ENCODE measurements around the gene CDHR5.

CDHR5 gene

DNA sequence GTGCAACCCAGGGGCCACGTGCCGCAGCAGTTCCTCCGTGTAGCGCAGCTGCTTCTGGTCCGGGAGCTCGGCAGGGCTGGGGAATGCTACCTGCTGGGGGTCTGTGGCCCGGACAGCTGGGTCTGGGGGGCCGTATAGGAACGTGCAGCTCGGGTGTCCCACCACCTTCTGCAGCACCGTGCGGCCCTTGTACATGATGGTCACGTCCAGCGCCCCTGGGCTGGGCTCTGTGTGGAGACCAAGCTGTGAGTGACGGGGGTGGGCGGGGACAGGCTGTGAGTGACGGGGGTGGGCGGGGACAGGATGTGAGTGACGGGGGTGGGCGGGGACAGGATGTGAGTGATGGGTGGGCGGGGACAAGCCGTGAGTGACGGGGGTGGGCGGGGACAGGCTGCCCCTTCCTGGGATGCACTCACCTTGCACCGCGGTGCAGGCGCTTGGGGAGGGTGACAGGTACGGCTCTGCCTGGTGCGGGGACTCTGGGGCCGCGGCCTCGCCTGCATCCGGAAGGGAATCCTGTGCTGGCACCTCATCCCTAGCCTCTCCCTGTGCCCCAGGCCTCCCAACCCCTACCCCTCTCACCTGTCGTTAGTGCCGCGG is 11.3 kb downstream of the CDHR5 start:
- Histone ChIP-seq H3K4me1 (ENCODE audit: insufficient read depth, low read length) (no peaks in the 10 kb centered on the region; the same call in 1 of the 2 replicates), H3K36me3 (ENCODE audit: insufficient read depth, low read length) (peaks cover 7% of the 10 kb centered on the region; the same call in 1 of the 2 replicates)

DNA sequence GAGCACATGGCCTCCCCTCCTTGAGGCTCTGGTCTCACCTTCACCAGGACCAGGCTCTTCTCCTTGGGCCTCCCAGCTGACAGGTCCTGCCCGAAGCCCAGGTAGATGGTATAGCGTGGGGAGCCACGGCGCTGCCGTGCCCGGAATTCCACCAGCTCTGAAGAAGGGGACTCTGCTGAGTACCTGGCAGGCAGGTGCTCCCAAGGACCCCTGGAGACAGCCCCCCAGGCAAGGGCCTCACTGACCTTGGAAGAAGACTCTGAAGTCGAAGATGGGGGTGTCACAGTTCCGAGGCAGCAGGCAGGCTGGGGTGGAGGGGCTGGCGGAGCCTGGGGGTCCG is 11.8 kb downstream of the CDHR5 start:
- H3K36me3 ChIP-seq (ENCODE audit: insufficient read depth, low read length), result peaks cover 7% of the 10 kb centered on the region; the same call in 1 of the 2 replicates
- H3K9ac ChIP-seq (ENCODE audit: low read depth, low read length), result no peak overlapping the region
- H3K4me1 ChIP-seq (ENCODE audit: insufficient read depth, low read length), result no peaks in the 10 kb centered on the region; the same call in 1 of the 2 replicates
- H3K9me3 ChIP-seq (ENCODE audit: control insufficient read depth, insufficient read depth, low read length), result no peaks in the 10 kb centered on the region

More for the DNA sequence above, 11.3 kb downstream of the CDHR5 start:
- H3K9me3 ChIP-seq (ENCODE audit: control insufficient read depth, insufficient read depth, low read length), result no peaks in the 10 kb centered on the region
- no peak overlapping the region for H3K9ac ChIP-seq (ENCODE audit: low read depth, low read length)

DNA sequence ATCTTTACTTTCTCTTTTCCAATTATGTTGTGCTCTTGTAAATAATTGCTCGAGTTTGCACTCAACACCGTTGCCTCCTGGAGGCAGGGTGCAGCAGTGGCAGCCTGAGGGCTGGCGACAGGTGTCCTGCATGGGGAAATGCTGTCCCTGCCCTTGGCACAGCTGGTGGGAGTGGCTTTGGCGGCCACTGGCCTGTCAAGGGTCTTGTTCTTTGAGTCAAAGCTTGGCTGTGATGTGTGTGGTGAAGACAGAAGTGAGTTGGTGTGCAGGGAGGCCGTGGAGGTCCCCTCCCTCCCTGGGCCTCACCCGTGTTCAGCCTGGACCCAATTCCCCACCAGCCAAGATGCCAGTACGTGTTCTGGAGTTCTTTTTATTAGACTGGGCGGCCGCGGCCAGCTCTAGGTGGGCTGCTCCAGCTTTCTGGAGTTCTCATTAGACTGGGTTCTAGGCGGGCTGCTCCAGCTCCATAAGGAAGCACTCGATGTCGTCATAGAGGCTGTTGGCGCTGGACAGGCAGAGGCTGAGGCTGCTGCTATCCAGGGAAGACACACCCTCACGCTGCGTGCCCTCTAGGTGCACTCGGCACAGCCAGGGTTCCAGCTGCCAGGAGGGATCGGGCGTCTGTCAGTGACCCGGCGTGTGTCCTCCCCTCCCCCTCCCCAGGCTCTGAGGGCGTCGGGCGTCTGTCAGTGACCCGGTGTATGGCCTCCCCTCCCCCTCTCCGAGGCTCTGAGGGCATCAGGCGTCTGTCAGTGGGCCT is 12.4 kb downstream of the CDHR5 start:
- Histone ChIP-seq H3K36me3 (ENCODE audit: insufficient read depth, low read length) (peaks cover 7% of the 10 kb centered on the region; the same call in 1 of the 2 replicates), H3K9ac (ENCODE audit: low read depth, low read length) (no peak overlapping the region), H3K4me1 (ENCODE audit: insufficient read depth, low read length) (no peaks in the 10 kb centered on the region; the same call in 1 of the 2 replicates), H3K9me3 (ENCODE audit: control insufficient read depth, insufficient read depth, low read length) (no peaks in the 10 kb centered on the region)

DNA sequence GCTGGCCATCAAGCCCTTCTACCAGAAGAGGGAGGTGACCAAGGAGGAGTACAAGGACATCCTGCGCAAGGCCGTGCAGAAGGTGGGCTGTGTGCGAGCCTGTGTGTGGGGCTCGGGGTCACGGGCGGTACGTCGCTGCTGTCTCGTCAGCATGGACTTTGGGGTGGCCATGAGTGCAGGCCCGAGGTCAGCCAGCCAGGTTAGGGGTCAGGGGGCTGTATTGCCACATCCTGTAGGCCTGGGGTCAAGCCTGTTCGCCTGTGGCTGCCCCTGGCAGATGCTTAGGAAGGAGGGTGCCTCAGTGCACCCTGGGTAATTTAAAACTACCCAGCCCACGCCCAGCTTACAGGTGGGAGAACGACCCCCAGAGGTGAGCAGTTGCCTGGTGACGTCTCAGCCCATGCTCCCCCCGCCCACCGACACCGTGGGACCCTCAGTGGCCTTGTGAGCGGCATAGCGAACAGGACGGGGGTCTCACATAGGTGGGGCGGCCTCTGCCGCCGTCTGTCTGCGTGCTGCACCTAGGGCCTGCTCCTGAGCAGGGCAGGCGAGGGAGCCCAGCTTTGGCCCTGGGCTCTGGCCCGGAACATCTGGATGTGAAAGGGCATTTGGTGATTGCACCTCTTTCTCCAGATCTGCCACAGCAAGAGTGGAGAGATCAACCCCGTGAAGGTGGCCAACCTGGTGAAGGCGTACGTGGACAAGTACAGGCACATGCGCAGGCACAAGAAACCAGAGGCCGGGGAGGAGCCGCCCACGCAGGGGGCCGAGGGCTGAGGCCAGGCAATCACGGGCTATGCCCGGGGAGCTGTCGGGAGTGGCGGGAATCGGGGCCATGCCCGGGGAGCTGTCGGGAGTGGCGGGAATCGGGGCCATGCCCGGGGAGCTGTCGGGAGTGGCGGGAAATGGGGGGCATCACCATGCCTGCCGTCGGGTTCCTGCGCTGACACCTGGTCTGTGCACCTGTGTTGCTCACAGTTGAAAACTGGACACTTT is 13.5 kb downstream of the CDHR5 start:
- Histone ChIP-seq H3K4me1 (ENCODE audit: insufficient read depth, low read length) (no peaks in the 10 kb centered on the region; the same call in 1 of the 2 replicates), H3K36me3 (ENCODE audit: insufficient read depth, low read length) (peaks cover 13% of the 10 kb centered on the region; the same call in 1 of the 2 replicates), H3K9me3 (ENCODE audit: control insufficient read depth, insufficient read depth, low read length) (no peaks in the 10 kb centered on the region), H3K9ac (ENCODE audit: low read depth, low read length) (no peak overlapping the region)

DNA sequence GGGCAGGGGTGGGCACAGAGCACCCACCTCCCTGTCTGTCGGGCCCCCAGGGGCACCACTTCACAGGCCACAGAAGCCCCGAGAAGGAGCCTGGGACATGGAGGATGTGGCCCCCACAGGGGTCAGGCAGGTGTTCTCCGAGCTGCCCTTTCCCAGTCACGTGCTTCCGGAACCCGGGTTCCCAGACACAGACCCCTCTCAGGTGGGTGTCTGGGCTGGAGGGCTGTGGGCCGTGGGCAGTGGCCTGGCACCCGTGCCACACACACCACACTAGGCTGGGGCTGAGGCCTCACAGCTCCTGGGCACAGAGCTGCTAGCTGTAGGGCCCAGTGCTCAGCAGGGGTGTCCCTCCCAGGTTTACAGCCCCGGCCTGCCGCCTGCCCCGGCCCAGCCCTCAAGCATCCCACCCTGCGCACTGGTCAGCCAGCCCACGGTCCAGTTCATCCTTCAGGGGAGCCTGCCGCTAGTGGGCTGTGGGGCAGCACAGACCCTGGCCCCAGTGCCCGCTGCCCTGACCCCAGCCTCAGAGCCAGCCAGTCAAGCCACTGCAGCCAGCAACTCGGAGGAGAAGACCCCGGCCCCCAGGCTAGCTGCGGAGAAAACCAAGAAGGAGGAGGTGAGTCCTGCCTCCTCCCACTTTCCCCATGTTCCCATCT is 14.5 kb downstream of the CDHR5 start:
- Histone ChIP-seq H3K4me1 (ENCODE audit: insufficient read depth, low read length) (no peaks in the 10 kb centered on the region; the same call in 1 of the 2 replicates), H3K36me3 (ENCODE audit: insufficient read depth, low read length) (peaks cover 15% of the 10 kb centered on the region), H3K9ac (ENCODE audit: low read depth, low read length) (no peak overlapping the region), H3K9me3 (ENCODE audit: control insufficient read depth, insufficient read depth, low read length) (no peaks in the 10 kb centered on the region)

DNA sequence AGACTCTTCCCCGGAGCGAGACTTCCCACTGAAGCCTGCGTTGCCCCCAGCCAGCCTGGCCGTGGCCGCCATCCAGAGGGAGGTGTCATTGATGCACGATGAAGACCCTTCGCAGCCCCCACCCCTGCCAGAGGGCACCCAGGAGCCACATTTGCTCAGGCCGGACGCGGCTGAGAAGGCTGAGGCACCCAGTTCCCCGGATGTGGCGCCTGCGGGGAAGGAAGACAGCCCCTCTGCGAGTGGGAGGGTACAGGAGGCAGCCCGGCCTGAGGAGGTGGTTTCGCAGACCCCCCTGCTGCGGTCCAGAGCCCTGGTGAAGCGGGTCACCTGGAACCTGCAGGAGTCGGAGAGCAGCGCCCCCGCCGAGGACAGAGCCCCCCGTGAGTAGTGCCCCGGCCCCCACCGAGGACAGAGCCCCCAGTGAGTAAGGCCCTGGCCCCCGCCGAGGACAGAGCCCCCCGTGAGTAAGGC is 15.4 kb downstream of the CDHR5 start:
- Histone ChIP-seq H3K36me3 (ENCODE audit: insufficient read depth, low read length) (peaks cover 22% of the 10 kb centered on the region), H3K9me3 (ENCODE audit: control insufficient read depth, insufficient read depth, low read length) (no peaks in the 10 kb centered on the region), H3K9ac (ENCODE audit: low read depth, low read length) (no peak overlapping the region), H3K4me1 (ENCODE audit: insufficient read depth, low read length) (no peaks in the 10 kb centered on the region; the same call in 1 of the 2 replicates)

DNA sequence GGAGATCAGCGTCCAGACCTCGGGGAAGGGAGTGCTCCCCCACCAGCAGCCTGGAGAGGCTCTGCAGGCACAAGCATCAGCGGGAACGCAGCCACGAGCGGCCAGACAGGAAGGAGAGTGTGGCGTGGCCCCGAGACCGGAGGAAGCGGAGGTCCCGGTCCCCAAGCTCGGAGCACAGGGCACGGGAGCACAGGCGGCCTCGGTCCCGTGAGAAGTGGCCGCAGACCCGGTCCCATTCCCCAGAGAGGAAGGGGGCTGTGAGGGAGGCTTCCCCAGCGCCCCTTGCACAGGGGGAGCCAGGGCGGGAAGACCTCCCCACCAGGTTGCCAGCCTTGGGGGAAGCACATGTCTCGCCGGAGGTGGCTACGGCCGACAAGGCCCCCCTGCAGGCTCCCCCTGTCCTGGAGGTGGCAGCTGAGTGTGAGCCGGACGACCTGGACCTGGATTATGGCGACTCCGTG is 15.9 kb downstream of the CDHR5 start:
- Histone ChIP-seq H3K9ac (ENCODE audit: low read depth, low read length) (no peak overlapping the region), H3K4me1 (ENCODE audit: insufficient read depth, low read length) (no peaks in the 10 kb centered on the region; the same call in 1 of the 2 replicates), H3K9me3 (ENCODE audit: control insufficient read depth, insufficient read depth, low read length) (no peaks in the 10 kb centered on the region), H3K36me3 (ENCODE audit: insufficient read depth, low read length) (peaks cover 27% of the 10 kb centered on the region)

DNA sequence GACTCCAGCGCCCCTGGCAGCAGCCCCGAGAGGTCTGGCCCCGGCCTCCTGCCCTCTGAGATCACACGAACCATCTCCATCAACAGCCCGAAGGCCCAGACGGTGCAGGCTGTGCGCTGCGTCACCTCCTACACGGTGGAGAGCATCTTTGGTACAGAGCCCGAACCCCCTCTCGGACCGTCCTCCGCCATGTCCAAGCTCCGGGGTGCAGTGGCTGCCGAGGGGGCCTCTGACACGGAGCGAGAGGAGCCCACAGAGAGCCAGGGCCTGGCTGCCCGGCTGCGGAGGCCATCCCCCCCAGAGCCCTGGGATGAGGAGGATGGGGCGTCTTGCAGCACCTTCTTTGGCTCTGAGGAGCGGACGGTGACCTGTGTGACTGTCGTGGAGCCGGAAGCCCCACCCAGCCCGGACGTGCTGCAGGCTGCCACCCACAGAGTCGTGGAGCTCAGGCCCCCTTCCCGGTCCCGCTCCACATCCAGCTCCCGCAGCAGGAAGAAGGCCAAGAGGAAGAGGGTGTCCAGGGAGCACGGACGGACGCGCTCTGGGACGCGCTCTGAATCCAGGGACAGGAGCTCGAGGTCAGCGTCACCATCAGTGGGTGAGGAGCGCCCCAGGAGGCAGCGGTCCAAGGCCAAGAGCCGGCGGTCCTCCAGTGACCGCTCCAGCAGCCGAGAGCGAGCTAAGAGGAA is 16.6 kb downstream of the CDHR5 start:
- Histone ChIP-seq H3K9ac (ENCODE audit: low read depth, low read length) (no peak overlapping the region), H3K4me1 (ENCODE audit: insufficient read depth, low read length) (no peaks in the 10 kb centered on the region; the same call in 1 of the 2 replicates), H3K36me3 (ENCODE audit: insufficient read depth, low read length) (peaks cover 27% of the 10 kb centered on the region)

DNA sequence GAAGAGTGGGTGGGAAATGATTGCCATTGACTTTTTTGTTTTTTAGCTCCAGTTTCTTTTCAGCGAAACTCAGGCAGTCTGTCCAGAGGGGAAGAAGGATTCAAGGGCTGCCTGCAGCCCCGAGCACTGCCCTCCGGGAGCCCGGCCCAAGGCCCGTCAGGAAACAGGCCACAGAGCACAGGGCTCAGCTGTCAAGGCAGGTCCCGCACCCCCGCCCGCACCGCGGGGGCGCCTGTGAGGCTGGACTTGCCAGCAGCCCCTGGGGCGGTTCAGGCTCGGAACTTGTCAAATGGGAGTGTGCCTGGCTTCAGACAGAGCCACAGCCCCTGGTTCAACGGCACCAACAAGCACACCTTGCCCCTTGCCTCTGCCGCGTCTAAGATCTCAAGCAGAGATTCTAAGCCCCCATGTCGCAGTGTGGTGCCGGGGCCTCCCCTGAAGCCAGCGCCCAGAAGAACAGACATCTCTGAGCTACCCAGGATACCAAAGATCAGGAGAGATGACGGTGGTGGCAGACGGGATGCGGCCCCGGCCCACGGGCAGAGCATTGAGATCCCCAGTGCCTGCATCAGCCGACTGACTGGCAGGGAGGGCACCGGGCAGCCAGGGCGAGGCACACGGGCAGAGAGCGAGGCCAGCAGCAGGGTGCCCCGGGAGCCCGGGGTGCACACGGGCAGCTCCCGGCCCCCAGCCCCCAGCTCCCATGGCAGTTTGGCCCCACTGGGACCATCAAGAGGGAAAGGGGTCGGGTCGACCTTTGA is 17.6 kb downstream of the CDHR5 start:
- Histone ChIP-seq H3K9ac (ENCODE audit: low read depth, low read length) (no peak overlapping the region), H3K4me1 (ENCODE audit: insufficient read depth, low read length) (no peaks in the 10 kb centered on the region), H3K9me3 (ENCODE audit: control insufficient read depth, insufficient read depth, low read length) (no peaks in the 10 kb centered on the region), H3K36me3 (ENCODE audit: insufficient read depth, low read length) (peaks cover 26% of the 10 kb centered on the region)

More for the DNA sequence above, 16.6 kb downstream of the CDHR5 start:
- H3K9me3 ChIP-seq (ENCODE audit: control insufficient read depth, insufficient read depth, low read length), result no peaks in the 10 kb centered on the region

DNA sequence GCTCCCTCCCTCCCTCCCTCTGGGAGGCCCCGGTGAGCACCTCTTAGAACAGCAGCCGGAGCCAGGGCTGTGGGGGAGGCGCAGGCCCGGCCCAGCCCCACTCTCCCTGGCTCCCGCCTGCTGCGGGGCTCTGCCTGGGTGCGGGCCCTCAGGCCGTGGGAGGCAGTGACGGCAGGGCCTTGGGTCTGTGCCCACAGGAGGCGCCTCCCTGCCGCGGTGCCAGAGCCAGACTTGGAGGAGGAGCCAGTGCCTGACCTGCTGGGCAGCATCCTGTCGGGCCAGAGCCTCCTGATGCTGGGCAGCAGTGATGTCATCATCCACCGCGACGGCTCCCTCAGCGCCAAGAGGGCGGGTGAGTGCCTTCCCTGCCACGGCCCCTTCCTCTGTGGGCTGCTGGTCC is 18.5 kb downstream of the CDHR5 start:
- no peak overlapping the region for H3K9ac ChIP-seq (ENCODE audit: low read depth, low read length)
- H3K4me1 ChIP-seq (ENCODE audit: insufficient read depth, low read length), result no peaks in the 10 kb centered on the region
- peaks cover 30% of the 10 kb centered on the region for H3K36me3 ChIP-seq (ENCODE audit: insufficient read depth, low read length)
- H3K9me3 ChIP-seq (ENCODE audit: control insufficient read depth, insufficient read depth, low read length), result no peaks in the 10 kb centered on the region

DNA sequence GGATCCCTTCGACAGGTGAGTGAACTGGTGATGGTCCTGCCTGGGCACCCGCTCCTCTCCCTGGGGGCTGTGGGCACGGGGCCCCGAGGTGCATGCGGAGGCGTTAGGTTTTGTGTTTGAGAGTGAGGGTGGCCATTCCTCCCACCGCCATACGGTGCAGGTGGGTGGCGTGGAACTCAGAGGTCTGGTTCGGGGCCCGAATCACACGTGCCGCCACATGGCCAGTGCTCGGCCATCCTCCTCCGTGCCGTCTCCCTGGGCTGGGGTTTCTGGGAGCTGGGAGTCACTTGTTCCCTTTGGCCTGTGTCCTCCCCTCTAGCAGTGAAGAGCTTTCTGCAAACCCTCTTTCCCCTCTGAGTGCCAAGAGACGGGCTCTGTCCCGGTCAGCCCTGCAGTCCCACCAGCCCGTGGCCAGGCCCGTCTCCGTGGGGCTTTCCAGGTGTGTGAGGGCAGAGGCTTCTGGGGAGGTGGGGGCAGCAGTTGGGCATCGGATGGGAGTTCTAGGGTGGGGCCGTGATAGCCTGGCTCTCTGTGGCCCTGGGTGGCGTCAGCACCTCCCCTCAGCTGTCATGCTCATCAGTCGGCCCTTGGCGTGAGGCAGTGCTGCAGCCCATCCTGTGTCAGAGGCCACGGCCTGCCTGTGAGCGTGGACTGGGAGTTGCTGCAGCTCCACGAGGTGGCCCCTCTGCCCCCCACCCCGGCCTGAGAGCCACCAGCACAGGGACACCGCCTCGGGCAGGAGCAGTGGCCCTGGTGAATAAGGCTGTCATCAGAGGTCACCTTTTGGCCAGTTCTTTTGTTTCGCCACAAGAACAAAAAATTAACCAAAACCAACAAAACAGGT is 19.2 kb downstream of the CDHR5 start:
- Histone ChIP-seq H3K36me3 (ENCODE audit: insufficient read depth, low read length) (peaks cover 30% of the 10 kb centered on the region), H3K4me1 (ENCODE audit: insufficient read depth, low read length) (no peaks in the 10 kb centered on the region), H3K9me3 (ENCODE audit: control insufficient read depth, insufficient read depth, low read length) (no peaks in the 10 kb centered on the region), H3K9ac (ENCODE audit: low read depth, low read length) (no peak overlapping the region)

DNA sequence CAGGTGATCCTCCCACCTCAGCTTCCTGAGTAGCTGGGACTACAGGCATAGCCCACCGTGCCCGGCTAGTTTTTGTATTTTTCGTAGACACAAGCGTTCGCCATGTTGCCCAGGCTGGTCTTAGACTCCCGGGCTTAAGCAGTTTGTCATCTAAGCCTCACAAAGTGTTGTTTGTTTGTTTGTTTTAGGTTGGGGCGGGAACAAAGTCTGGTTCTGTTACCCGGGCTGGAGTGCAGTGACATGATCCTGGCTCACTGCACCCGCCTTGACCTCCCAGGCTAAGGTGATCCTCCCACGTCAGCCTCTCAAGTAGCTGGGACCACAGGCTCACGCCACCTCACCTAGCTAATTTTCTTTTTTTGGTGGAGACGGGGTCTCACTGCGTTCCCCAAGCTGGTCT is 21.6 kb downstream of the CDHR5 start:
- Histone ChIP-seq H3K4me1 (ENCODE audit: insufficient read depth, low read length) (no peaks in the 10 kb centered on the region), H3K9ac (ENCODE audit: low read depth, low read length) (no peak overlapping the region), H3K36me3 (ENCODE audit: insufficient read depth, low read length) (peaks cover 34% of the 10 kb centered on the region), H3K9me3 (ENCODE audit: control insufficient read depth, insufficient read depth, low read length) (no peaks in the 10 kb centered on the region)

All from ES-I3 (cell line).